Endothelial cell of umbilical vein (primary cell): Measurements from ENCODE around the gene FOXL2NB. TPM values are rescaled to one million over a fixed set of nuclear protein-coding genes. Genes with fewer than 3 reads are reported as not detected.

Experiments
- BruUV-seq: library from RNA; stranded (reverse); fragments of 400-500 nt; replicated peaks from 2 replicates; lab custom pipeline; 2021; lab: Mats Ljungman, UMichigan
- CTCF ChIA-PET: fragments of 300-600, 350-600 bp; sonication (Branson Sonifier 250); formaldehyde crosslinking; loops from one replicate; lab custom pipeline; 2021; ENCODE audit warnings: antibody characterized with exemption, inconsistent platforms; lab: Charles Lee
- POLR2A ChIA-PET: fragments of 300-600, 350-600 bp; sonication (Branson Sonifier 250); formaldehyde crosslinking; loops from one replicate; lab custom pipeline; 2021; ENCODE audit warnings: antibody characterized with exemption, inconsistent platforms; lab: Charles Lee
- DNase-seq: peaks from one replicate; pipeline ENCODE4 v3.0.0-alpha.2; 2011; ENCODE audit warnings: low read depth, low spot score
- FAIRE-seq: peaks from 2 replicates; lab custom pipeline; 2011; peaks lifted over from hg19 to GRCh38; lab: Jason Lieb, UNC
- H2AFZ ChIP-seq: 2 replicates; pipeline ENCODE4 v1.6.0; 2012; ENCODE audit warnings: low read depth, low read length, control low read depth, inconsistent platforms
- H3K27ac ChIP-seq: 2 replicates; pipeline ENCODE4 v1.5.1; 2011; ENCODE audit warnings: low read depth, mild to moderate bottlenecking, control low read depth, low read length, moderate library complexity; ENCODE audit not compliant: insufficient read depth
- H3K27me3 ChIP-seq, 2 experiments: 2 replicates each; pipeline versions ENCODE4 v1.6.0 to v1.6.1; 2011; ENCODE audit warnings: low read length in 2 of 2, mixed read lengths in 1 of 2; ENCODE audit not compliant: control insufficient read depth in 2 of 2, insufficient read depth in 2 of 2
- H3K36me3 ChIP-seq, 2 experiments: 2 replicates in 1 of 2; 3 replicates in 1 of 2; pipeline ENCODE4 v1.5.1; 2011; ENCODE audit warnings: low read length in 2 of 2, mild to moderate bottlenecking in 1 of 2, moderate library complexity in 1 of 2; ENCODE audit not compliant: control insufficient read depth in 2 of 2, insufficient read depth in 2 of 2; ENCODE audit errors: extremely low read depth in 1 of 2
- H3K4me1 ChIP-seq: 3 replicates; pipeline ENCODE4 v1.5.1; 2011; ENCODE audit warnings: mild to moderate bottlenecking, low read length; ENCODE audit not compliant: control insufficient read depth, insufficient read depth; ENCODE audit errors: extremely low read depth
- H3K4me2 ChIP-seq: 2 replicates; pipeline ENCODE4 v1.6.1; 2011; ENCODE audit warnings: low read length, control low read depth, mixed read lengths; ENCODE audit not compliant: insufficient read depth
- H3K4me3 ChIP-seq, 3 experiments: fragments of 200-600 bp in 1 of 3; sonication (generic), shearing (Covaris generic) in 1 of 3; replicated peaks in 1 of 3; 2 replicates each; pipeline ENCODE4 v1.5.1; 2011 to 2016; ENCODE audit warnings: control low read depth in 3 of 3, low read length in 3 of 3, mild to moderate bottlenecking in 2 of 3, inconsistent platforms in 1 of 3, low read depth in 1 of 3, moderate library complexity in 1 of 3; ENCODE audit not compliant: insufficient read depth in 1 of 3
- H3K79me2 ChIP-seq: 2 replicates; pipeline ENCODE4 v1.6.0; 2012; ENCODE audit warnings: low read length, inconsistent platforms; ENCODE audit not compliant: control insufficient read depth, insufficient read depth
- H3K9ac ChIP-seq: replicated peaks from 2 replicates; pipeline ENCODE3; 2011; ENCODE audit warnings: low read length, control low read depth; ENCODE audit not compliant: insufficient read depth; ENCODE audit errors: extremely low read depth
- H3K9me1 ChIP-seq: replicated peaks from 3 replicates; pipeline ENCODE4 v1.6.0; 2011; ENCODE audit warnings: mild to moderate bottlenecking, low read length; ENCODE audit not compliant: control insufficient read depth, insufficient read depth; ENCODE audit errors: extremely low read depth
- H3K9me3 ChIP-seq: replicated peaks from 2 replicates; pipeline ENCODE4 v1.5.1; 2012; ENCODE audit warnings: low read length, inconsistent platforms; ENCODE audit not compliant: control insufficient read depth, insufficient read depth
- H4K20me1 ChIP-seq: replicated peaks from 2 replicates; pipeline ENCODE3; 2011; ENCODE audit warnings: mild to moderate bottlenecking, low read length; ENCODE audit not compliant: control insufficient read depth, insufficient read depth; ENCODE audit errors: extremely low read depth
- EZH2 ChIP-seq: IDR thresholded peaks from 2 replicates; pipeline ENCODE4 v1.6.1; 2012; ENCODE audit warnings: borderline replicate concordance, low read depth, mild to moderate bottlenecking, moderate library complexity, low read length, inconsistent platforms; ENCODE audit not compliant: severe bottlenecking
- FOS ChIP-seq: IDR thresholded peaks from 2 replicates; pipeline ENCODE4 v1.6.1; 2011; ENCODE audit warnings: mild to moderate bottlenecking, low read length, moderate library complexity, borderline replicate concordance; ENCODE audit not compliant: insufficient read depth
- MYC ChIP-seq: IDR thresholded peaks from one replicate; pipeline ENCODE4 v1.6.1; 2011; ENCODE audit warnings: mild to moderate bottlenecking, low read depth, low read length
- dilution Hi-C: fragments of 300-500 bp; cut with MboI; formaldehyde crosslinking; loops from one replicate; pipeline ENCODE4 v1.15.0; 2019; ENCODE audit warnings: low sequenced_read_pairs; ENCODE audit not compliant: extremely low pct_ligation_motif_present
- intact Hi-C: fragments of 100-400 bp; cut with micrococcal nuclease; formaldehyde crosslinking; loops from one replicate; pipeline ENCODE4 v1.10.0; 2022
- polyA plus RNA-seq, 4 experiments: library from polyadenylated mRNA; depleted of rRNA in 3 of 4; stranded (reverse) in 3 of 4; unstranded in 1 of 4; fragments of >200 nt; gene quantifications; 2 replicates each; pipeline versions ENCODE4 v1.2.1 to v1.2.3, GENCODE V29; 2011 to 2012; ENCODE audit warnings: missing spikeins in 1 of 4
- total RNA-seq: library from RNA; stranded (reverse); gene quantifications from 2 replicates; pipeline ENCODE4 v1.2.3, GENCODE V29; 2021

FOXL2NB gene
- total and polyA plus RNA-seq, 2 donors (not counting 3 experiments of a cell fraction or from before 2014, with no cell fraction given), result 0.01 TPM; not detected in 1

- intact Hi-C loops, result loop anchor here (1.0 to 5.0 kb wide), 3 partner anchors 343 to 460 kb away; partner anchors contain the start of gene CEP70
- H3K9ac ChIP-seq, result no peak overlapping the region
- no peak for DNase-seq
- no peaks in the 10 kb centered on the region for H3K9me1 ChIP-seq
- peaks cover 61 to 75% of the 10 kb centered on the region in 2 experiments for H3K27me3 ChIP-seq
- no peak overlapping the region for H3K4me2 ChIP-seq
- ChIA-PET POLR2A (no interaction called here), CTCF (interaction anchor here (0.9 to 3.8 kb wide), 32 partner anchors 9 to 756 kb away, joined by 3 to 63 read pairs (median 6); partner anchors contain the start of genes CEP70, FOXL2 and FOXL2NB)
- H3K79me2 ChIP-seq, result no peaks in the 10 kb centered on the region
- no peak overlapping the region for H2AFZ ChIP-seq
- no peak overlapping the region for H3K4me3 ChIP-seq
- TF ChIP-seq MYC, result no peak
- peak; percentile 95 for TF ChIP-seq EZH2
- no peaks in the 10 kb centered on the region for H3K9me3 ChIP-seq
- no TSS peak for BruUV-seq
- H3K27ac ChIP-seq, result no peak overlapping the region
- no peaks in the 10 kb centered on the region for H4K20me1 ChIP-seq
- dilution Hi-C loops, result no loop called here
- no peaks in the 10 kb centered on the region for H3K36me3 ChIP-seq
- FAIRE-seq, result peak; percentile 37
- peaks cover 7% of the 10 kb centered on the region for H3K4me1 ChIP-seq
Measured at GRCh38 chr3:138936741-138937689, 10.0 kb upstream of the FOXL2NB start.

GRCh38 chr3:138937690-138938055 lies 9.3 kb upstream of the FOXL2NB start:
- dilution Hi-C loops (no loop called here), intact Hi-C loops (loop anchor here (2.0 to 5.0 kb wide), 2 partner anchors 391 to 460 kb away; no protein-coding TSS in a partner anchor)
- POLR2A ChIA-PET, result no interaction called here
- H3K9me1 ChIP-seq, result no peaks in the 10 kb centered on the region
- no peaks in the 10 kb centered on the region for H3K9me3 ChIP-seq
- FAIRE-seq (no peak), DNase-seq (no peak)
- peaks cover 7% of the 10 kb centered on the region for H3K4me1 ChIP-seq
- peaks cover 67 to 82% of the 10 kb centered on the region in 2 experiments for H3K27me3 ChIP-seq
- no peak overlapping the region for H3K27ac ChIP-seq
- no peaks in the 10 kb centered on the region for H4K20me1 ChIP-seq
- BruUV-seq, result no TSS peak
- TF ChIP-seq EZH2, result peak; percentile 79
- no peak for TF ChIP-seq FOS
- CTCF ChIA-PET, result interaction anchor here (1.1 to 2.0 kb wide), 3 partner anchors 14 to 344 kb away, joined by 4 to 59 read pairs (median 31); partner anchors contain the start of gene CEP70
- no peak overlapping the region for H3K4me2 ChIP-seq
- no peak overlapping the region for H3K9ac ChIP-seq
- no peaks in the 10 kb centered on the region for H3K79me2 ChIP-seq
- H2AFZ ChIP-seq, result no peak overlapping the region
- H3K36me3 ChIP-seq, result no peaks in the 10 kb centered on the region
- no peak overlapping the region for H3K4me3 ChIP-seq
